Stimulated activated naive CD8-positive, alpha-beta T cell treated with anti-CD3 and anti-CD28 coated beads, Interleukin-15, Interleukin-2, amounts not matched to agents 100 ng/mL and 50 ng/mL, for 24 hours (primary cell): ENCODE results near the gene SPINDOC.

Source experiments
- H3K27ac Mint-ChIP-seq: one replicate; pipeline ENCODE4 v1.8.0; 2021; ENCODE audit warnings: mild to moderate bottlenecking, mixed read lengths
- H3K27me3 Mint-ChIP-seq: one replicate; pipeline ENCODE4 v1.8.0; 2021; ENCODE audit warnings: mixed read lengths
- H3K36me3 Mint-ChIP-seq: one replicate; pipeline ENCODE4 v1.8.0; 2021; ENCODE audit warnings: low read depth, mixed read lengths
- H3K4me1 Mint-ChIP-seq: one replicate; pipeline ENCODE4 v1.8.0; 2021; ENCODE audit warnings: low read depth, mixed read lengths
- H3K4me3 Mint-ChIP-seq: one replicate; pipeline ENCODE4 v1.8.0; 2021; ENCODE audit warnings: mild to moderate bottlenecking, mixed read lengths
- H3K9me3 Mint-ChIP-seq: one replicate; pipeline ENCODE4 v1.8.0; 2021; ENCODE audit warnings: mixed read lengths

SPINDOC gene

DNA sequence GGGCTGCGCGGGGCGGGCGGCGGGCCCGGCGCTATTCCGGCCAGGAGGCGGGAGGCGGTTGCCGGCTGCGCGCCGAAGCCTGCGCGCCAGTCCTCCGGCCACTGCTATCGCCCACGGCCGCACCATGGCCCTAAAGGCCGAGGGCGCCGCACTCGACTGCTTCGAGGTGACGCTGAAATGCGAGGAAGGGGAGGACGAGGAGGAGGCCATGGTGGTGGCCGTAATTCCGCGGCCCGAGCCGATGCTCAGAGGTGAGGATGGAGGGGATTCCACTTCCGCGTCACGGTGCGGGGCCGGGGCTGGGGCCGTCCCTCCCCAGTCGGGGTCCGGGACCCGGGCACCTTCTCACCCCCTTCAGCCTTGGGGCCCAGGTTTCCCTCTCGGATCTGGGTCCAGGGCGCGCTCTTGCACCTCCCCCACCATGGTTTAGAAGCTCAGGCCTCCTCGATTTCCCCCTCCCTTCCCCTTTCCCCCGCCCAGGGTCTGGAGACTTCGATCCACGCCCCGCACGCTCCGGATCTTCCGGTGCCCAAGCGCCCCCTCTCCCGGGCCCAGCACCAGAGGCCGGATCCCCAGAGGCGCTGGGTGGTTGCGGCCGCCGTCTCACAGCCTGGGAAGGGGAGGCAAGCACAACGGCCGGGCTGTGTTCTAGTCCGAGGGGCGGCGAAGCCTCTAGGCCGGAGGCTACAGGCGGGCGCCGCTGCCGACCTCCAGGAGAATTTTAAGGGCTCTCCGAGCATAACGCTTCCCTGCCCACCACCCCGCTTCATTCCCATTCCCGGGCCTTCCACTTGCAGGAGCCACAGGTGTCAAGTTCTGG, 517 bp downstream of the SPINDOC start:
- H3K9me3 Mint-ChIP-seq = no peaks in the 10 kb centered on the region
- peak overlapping the region; percentile 85 for H3K4me3 Mint-ChIP-seq
- H3K27ac Mint-ChIP-seq = peak overlapping the region; percentile 45
- peaks cover 26% of the 10 kb centered on the region for H3K4me1 Mint-ChIP-seq
- H3K27me3 Mint-ChIP-seq = peaks cover 7% of the 10 kb centered on the region
- peaks cover 27% of the 10 kb centered on the region for H3K36me3 Mint-ChIP-seq

DNA sequence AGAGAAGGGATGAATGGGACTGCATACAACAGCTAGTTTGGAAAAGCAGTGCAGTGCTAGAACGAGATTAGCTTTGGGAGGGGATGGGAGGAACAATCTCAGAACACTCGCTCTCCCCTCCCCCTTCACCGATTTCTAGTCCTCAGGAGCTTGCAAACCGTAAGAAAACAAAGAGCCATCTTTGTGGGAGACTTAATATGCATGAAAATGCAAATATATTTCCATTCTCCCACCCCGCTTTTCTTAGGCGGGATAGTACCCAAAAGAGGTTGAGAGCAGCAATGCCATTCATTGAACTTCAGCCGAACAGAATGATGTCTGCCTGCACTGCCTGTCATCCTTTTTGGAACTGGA, 1.1 kb downstream of the SPINDOC start:
- H3K4me3 Mint-ChIP-seq = peak overlapping the region; percentile 85
- peak overlapping the region; percentile 45 for H3K27ac Mint-ChIP-seq
- H3K9me3 Mint-ChIP-seq = no peaks in the 10 kb centered on the region

DNA sequence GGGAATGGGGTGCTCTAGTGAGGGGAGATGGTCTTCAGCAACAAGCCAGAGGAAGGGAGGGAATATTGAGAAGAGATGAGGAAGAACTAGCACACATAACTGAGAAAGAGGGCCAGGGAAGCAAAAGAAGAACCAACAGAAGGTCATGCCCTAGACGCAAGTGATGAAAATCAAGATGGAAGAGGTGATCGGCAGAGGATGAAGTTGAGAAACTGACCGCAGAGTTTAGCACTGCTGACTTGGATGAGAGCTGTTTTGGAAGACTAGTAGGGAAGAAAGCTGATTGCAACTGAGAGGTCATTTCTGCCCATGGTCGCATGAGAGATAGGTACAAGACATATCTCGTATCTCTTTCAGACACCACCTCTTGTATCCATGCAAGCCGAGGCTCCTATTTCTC, 2.9 kb downstream of the SPINDOC start:
- Mint-ChIP-seq H3K36me3 (peaks cover 41% of the 10 kb centered on the region), H3K4me1 (peaks cover 26% of the 10 kb centered on the region), H3K4me3 (no peak overlapping the region), H3K27me3 (peaks cover 7% of the 10 kb centered on the region), H3K27ac (no peak overlapping the region), H3K9me3 (no peaks in the 10 kb centered on the region)

More for the DNA sequence above, 1.1 kb downstream of the SPINDOC start:
- peaks cover 7% of the 10 kb centered on the region for H3K27me3 Mint-ChIP-seq
- H3K36me3 Mint-ChIP-seq = peaks cover 27% of the 10 kb centered on the region
- peaks cover 26% of the 10 kb centered on the region for H3K4me1 Mint-ChIP-seq

DNA sequence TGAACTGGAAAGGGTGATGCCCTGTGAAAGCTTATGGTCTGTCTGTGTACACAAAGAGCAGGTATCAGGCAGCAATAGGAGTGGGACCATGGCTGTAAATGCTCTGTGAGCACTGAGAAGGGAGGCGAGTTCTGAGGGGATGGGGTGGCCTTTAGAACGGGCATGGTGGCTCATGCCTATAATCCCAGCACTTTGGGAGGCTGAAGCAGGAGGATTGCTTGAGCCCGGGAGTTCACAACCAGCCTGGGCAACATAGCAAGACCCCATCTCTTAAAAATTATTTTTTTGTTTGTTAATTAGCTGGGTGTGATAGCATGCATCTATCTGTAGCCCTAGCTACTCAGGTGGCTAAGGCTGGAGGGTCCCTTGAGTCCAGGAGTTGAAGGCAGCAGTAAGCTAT, 3.5 kb downstream of the SPINDOC start:
- Mint-ChIP-seq H3K9me3 (no peaks in the 10 kb centered on the region), H3K27ac (no peak overlapping the region), H3K4me1 (peaks cover 26% of the 10 kb centered on the region), H3K27me3 (peaks cover 4% of the 10 kb centered on the region), H3K4me3 (no peak overlapping the region), H3K36me3 (peaks cover 44% of the 10 kb centered on the region)

DNA sequence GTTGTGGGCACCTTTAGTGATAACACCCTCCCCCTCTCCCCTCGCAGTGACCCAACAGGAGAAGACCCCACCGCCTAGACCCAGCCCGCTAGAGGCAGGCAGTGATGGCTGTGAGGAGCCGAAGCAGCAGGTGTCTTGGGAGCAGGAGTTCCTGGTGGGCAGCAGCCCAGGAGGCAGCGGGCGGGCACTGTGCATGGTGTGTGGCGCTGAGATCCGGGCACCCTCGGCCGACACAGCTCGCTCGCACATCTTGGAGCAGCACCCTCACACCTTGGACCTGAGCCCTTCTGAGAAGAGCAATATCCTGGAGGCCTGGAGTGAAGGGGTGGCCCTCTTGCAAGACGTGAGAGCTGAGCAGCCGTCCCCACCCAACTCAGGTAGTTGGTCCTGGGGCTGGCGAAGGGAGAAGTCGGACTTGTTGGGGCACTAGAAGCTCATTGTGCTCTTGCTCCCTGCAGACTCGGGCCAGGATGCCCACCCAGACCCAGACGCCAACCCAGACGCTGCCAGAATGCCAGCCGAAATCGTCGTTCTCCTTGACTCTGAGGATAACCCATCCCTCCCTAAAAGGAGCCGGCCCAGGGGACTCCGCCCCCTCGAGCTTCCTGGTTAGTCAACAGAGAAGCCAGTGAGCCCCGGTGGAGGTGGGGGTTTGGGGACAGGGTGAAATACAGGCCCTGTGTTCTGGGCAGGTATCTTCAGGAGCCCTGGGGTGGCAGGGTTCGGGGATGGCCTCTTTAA, 4.7 kb downstream of the SPINDOC start:
- H3K27me3 Mint-ChIP-seq = no peaks in the 10 kb centered on the region
- no peak overlapping the region for H3K27ac Mint-ChIP-seq
- H3K4me3 Mint-ChIP-seq = no peak overlapping the region
- H3K36me3 Mint-ChIP-seq = peaks cover 52% of the 10 kb centered on the region
- no peaks in the 10 kb centered on the region for H3K9me3 Mint-ChIP-seq
- H3K4me1 Mint-ChIP-seq = peaks cover 19% of the 10 kb centered on the region

DNA sequence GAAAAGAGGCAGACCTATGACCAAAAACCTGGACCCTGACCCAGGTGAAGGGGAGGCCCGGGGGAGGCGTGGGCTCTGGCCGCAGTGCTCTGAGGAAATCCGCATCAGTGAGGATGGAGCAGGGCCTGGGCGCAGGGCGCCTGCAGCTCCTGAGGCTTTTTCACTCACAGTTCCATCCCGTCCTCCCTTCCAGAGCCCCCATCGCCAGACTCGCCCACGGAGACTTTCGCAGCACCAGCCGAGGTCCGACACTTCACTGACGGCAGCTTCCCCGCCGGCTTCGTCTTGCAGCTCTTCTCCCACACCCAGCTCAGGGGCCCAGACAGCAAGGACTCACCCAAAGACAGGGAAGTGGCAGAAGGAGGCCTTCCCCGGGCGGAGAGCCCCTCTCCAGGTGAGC, 5.4 kb downstream of the SPINDOC start:
- Mint-ChIP-seq H3K27ac (no peak overlapping the region), H3K4me3 (no peak overlapping the region), H3K4me1 (peaks cover 19% of the 10 kb centered on the region), H3K27me3 (no peaks in the 10 kb centered on the region), H3K36me3 (peaks cover 59% of the 10 kb centered on the region), H3K9me3 (no peaks in the 10 kb centered on the region)

DNA sequence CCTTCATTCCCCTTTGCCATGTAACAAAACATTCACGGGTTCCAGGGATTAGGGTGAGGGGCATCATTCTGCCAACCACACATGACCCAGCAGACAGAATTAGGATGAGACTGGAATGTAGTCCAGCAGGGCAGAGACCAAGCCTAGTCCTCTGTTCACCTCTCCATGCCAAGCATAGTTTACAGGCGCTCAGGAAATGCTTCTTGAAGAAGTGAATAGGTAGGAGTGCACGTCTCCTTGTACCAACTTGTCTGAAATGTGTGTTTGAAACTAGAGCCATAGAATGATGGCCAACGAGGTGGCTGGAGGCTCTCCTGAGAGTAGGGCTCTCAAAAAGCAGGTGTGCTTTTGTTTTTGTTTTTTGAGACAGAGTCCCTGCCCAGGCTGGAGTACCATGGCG, 8.2 kb downstream of the SPINDOC start:
- Mint-ChIP-seq H3K36me3 (peaks cover 67% of the 10 kb centered on the region), H3K4me3 (no peak overlapping the region), H3K9me3 (no peaks in the 10 kb centered on the region), H3K27me3 (no peaks in the 10 kb centered on the region), H3K27ac (no peak overlapping the region), H3K4me1 (no peaks in the 10 kb centered on the region)

DNA sequence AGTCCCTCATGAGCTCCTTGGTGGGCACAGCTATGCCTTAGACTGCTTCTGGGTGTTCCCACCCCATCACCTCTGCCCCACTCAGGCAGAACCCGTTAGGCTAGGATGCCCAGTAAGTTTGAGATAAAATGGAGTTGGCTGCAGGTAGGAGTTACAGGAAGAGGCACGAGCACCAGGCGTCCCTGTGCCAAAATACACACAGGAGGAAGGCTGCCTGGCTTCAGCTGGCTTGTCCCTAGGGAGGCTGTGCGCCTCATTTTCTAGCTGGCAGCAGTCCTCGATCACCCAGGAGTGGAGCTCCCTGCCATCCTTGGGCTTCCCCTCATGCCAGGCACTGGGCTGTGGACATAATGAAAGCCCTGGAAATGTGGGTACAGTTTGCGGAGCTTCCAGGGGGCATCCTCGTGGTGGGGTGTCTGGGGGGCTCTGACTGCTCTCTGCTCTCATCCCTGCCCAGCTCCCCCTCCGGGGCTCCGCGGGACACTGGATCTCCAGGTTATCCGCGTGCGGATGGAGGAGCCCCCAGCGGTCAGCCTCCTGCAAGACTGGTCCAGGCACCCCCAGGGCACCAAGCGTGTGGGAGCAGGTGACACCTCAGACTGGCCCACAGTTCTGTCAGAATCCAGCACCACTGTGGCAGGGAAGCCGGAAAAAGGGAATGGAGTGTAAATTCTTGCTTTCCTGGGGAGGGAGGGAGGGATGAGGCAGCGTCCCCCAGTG, 13.4 kb downstream of the SPINDOC start:
- Mint-ChIP-seq H3K27me3 (no peaks in the 10 kb centered on the region), H3K36me3 (peaks cover 37% of the 10 kb centered on the region), H3K4me1 (no peaks in the 10 kb centered on the region), H3K27ac (no peak overlapping the region), H3K9me3 (no peaks in the 10 kb centered on the region), H3K4me3 (no peak overlapping the region)

DNA sequence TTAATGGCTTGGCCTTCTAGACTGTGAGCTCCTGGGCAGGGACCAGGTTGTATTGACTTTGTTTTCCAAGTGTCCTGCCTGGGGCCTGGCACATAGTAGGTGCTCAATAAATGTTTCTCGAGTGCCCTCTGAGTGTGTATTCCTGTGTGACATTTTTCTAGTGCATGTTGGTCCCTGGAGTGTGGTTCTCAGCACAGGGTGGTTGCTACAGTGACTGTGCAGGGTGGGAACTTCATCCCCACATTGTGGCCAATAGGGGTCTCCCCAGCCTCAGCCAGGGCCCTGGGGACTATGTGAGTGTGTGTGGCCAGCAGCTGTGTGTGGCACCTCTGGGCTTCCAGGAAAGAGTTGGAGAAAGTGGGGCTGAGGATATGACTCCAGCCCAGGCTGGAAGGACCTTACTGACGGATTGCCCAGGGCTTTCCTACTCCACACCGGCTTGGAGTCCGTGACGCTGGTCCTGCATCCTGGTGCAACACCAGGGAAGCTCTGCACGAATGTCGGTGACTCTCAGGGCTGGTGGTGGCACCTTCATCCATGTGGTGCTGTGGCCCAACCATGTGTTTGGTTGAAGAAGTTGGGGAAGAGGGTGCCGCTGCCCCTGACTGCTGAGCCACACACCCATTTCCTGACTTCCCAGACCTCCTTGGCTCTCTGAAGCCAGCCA, 16.7 kb downstream of the SPINDOC start:
- Mint-ChIP-seq H3K4me3 (no peak overlapping the region), H3K4me1 (no peaks in the 10 kb centered on the region), H3K27me3 (no peaks in the 10 kb centered on the region), H3K9me3 (no peaks in the 10 kb centered on the region), H3K27ac (no peak overlapping the region), H3K36me3 (peaks cover 12% of the 10 kb centered on the region)

DNA sequence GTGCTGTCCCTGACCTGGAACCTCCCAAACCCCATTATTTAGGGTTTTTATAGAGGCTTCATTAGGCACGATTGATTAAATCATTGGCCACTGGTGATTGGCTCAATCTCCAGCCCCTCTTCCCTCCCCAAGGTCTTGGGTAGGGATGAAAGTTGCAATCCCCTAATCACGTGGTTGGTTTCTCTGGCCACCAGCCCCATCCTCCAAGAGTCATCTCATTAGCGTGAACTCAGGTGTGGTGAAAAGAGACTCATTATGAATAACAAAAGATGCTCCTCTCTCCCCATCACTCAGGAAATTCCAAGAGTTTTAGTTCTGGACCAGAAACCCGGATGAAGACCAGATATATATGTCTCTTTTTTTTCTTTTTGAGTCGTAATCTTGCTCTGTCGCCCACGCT, 18.1 kb downstream of the SPINDOC start:
- Mint-ChIP-seq H3K4me1 (no peaks in the 10 kb centered on the region), H3K27ac (no peak overlapping the region), H3K27me3 (no peaks in the 10 kb centered on the region), H3K36me3 (peaks cover 1% of the 10 kb centered on the region), H3K9me3 (no peaks in the 10 kb centered on the region), H3K4me3 (no peak overlapping the region)

DNA sequence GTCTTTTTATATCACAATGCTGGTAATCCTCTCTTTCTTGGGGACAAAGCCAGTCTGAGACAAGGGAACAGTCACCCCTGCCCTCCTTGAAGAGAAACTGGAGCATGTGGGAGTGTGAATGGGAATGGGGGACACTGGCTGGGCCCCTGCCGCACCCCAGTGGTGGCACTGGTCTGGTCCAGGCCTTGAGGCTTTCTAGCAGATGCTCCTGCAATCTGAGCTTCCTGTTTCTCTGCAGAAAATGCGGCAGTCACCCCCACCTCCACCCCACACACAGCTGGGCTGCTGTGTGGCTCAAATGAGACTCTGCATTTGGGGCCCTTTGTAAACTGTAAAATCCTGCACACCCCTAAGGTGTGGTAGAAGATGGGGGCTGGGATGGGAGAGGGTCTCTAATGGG, 19.1 kb downstream of the SPINDOC start:
- Mint-ChIP-seq H3K4me3 (no peak overlapping the region), H3K4me1 (peaks cover 4% of the 10 kb centered on the region), H3K27me3 (no peaks in the 10 kb centered on the region), H3K36me3 (no peaks in the 10 kb centered on the region), H3K27ac (no peak overlapping the region), H3K9me3 (no peaks in the 10 kb centered on the region)

DNA sequence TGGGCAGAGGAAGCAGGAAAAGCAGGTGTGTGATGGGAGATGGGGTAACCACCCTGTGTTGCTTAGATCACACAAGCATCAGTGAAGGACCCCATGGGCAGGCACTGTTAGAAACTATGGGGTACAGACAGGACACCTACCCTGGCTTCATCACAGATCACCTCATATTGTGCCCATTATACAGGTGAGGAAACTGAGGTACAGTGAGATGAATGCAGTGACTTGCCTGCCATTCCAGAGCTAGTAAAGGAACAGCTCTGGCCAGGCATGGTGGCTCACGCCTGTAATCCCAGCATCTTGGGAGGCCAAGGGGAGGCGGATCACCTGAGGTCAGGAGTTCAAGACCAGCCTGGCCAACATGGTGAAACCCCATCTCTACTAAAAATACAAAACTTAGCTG, 19.8 kb downstream of the SPINDOC start:
- Mint-ChIP-seq H3K9me3 (no peaks in the 10 kb centered on the region), H3K27ac (no peak overlapping the region), H3K36me3 (no peaks in the 10 kb centered on the region), H3K27me3 (no peaks in the 10 kb centered on the region), H3K4me1 (peaks cover 11% of the 10 kb centered on the region), H3K4me3 (no peak overlapping the region)

DNA sequence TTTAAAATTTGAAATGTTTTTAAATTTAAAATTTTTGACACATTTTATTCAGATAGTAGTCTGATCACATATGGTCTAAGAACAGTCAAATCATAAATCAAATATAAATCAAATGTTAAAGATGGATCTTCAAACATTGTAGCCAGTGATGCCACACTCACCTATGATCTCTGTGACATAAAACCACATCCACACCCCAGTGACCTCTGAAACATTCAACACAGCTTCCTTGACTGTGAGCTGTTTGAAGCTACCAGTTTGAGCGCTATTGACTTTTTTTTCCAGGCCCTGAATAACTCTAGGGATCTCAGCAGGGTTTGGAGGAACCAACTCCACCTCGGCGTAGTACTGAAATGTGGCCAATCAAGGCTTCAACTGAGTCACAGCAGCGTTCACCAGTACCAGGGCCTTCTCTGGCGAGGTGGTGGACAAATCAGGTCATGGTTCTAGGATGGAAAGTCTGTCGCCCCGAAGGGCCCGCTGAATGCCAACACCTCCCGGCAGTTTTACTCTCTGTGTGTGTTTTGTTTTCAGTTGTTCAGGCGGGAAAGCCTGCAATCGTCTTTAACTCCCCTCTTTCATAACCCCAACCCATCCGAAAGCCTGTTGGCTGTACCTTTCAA, 21.4 kb downstream of the SPINDOC start:
- Mint-ChIP-seq H3K27ac (no peak overlapping the region), H3K9me3 (no peaks in the 10 kb centered on the region), H3K27me3 (no peaks in the 10 kb centered on the region), H3K4me3 (no peak overlapping the region), H3K4me1 (peaks cover 15% of the 10 kb centered on the region), H3K36me3 (no peaks in the 10 kb centered on the region)

DNA sequence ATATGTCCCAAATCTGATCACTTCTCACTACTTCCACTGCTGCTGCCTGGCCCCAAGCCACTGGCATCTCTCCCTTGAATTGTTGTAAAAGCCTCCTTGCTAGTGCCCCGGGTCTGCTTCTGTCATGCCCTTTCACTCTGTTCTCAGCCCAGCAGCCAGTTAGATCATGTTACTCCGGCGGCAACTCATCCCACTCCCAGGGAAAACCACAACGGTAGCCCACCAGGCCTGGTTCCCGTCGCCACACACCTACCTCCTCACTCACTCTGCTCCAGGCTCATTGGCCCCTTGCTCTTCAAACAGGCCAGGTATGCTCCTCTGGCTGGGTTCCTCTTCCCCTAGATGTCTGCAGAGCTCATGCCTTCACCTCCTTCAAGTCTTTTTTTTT, 21.9 kb downstream of the SPINDOC start:
- Mint-ChIP-seq H3K36me3 (no peaks in the 10 kb centered on the region), H3K27me3 (no peaks in the 10 kb centered on the region), H3K27ac (peak overlapping the region; percentile 21), H3K4me3 (no peak overlapping the region), H3K4me1 (peaks cover 17% of the 10 kb centered on the region), H3K9me3 (no peaks in the 10 kb centered on the region)
